Smooth muscle cell of the brain vasculature (primary cell): ENCODE results near the gene TOMM40L.
A peak's percentile ranks its signal among the peaks of the same experiment; 100 is the strongest.
"Not testable (repeated sequence)": the region's sequence is repeated elsewhere in the genome, so short reads cannot be mapped to it uniquely, and the experiment has no call there.

Experiments used
- DNase-seq: peaks from one replicate; pipeline ENCODE4 v3.0.0-alpha.2; 2012; ENCODE audit warnings: low read depth, low spot score

TOMM40L gene

DNA sequence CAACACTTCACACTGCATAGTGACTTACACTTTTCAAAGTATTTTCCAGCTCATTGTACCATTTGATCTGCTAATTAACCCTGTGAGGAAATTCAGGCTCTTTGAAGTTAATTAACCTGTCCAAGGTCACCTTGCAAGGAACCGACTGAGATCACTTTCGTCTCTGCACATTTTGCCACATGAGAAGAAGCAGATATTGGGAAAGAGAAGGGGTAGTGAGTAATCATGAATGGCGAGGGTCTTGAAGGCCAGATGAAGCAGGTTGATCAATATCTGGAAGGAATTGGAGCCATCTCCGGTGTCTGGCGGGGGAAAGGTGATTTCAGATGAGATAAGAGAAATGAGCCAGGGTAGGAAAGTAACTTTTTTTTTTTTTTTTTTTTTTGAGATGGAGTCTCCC is 5.9 kb upstream of the TOMM40L start:
- no peak for DNase-seq

DNA sequence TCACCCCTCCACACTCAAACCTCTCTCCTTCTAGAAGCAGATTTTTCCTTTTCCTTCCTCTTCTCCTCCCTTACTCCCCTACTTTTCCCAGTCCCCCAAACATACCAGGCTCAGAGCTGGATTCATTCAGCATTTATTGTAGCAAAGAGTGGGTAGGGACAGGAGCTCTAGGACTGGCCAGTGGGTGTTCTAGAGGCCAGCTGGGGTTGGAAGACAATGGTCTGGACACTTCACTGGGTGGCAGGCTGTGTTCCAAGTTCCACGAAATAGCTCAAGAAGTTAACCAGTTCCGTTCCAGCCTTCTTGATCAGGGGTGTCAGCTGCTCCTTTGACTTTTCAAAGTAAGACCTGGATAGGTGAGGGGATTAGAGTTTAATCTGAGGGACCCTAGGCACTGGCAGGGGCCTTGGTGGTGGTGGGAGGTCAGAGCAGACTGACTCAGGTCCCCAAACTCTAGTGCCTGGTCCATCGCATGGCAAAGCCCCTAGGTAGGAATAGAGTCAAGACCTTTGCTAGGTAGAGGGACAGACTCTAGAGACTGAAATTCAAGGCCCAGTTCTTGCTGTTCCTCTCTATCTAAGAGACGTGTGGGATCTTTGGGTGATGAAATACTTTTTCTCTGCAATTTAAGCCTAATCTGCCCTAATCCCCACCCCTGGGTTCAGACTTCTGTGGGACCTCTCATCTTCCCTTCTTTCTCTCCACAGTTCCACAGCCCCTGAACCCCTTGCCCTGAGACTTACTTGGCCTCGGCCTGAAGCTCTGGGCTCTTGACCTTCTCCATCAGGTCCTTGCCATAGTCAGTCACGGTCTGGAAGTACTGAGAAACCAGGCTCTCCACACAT is 3.5 kb upstream of the TOMM40L start:
- DNase-seq, result no peak

DNA sequence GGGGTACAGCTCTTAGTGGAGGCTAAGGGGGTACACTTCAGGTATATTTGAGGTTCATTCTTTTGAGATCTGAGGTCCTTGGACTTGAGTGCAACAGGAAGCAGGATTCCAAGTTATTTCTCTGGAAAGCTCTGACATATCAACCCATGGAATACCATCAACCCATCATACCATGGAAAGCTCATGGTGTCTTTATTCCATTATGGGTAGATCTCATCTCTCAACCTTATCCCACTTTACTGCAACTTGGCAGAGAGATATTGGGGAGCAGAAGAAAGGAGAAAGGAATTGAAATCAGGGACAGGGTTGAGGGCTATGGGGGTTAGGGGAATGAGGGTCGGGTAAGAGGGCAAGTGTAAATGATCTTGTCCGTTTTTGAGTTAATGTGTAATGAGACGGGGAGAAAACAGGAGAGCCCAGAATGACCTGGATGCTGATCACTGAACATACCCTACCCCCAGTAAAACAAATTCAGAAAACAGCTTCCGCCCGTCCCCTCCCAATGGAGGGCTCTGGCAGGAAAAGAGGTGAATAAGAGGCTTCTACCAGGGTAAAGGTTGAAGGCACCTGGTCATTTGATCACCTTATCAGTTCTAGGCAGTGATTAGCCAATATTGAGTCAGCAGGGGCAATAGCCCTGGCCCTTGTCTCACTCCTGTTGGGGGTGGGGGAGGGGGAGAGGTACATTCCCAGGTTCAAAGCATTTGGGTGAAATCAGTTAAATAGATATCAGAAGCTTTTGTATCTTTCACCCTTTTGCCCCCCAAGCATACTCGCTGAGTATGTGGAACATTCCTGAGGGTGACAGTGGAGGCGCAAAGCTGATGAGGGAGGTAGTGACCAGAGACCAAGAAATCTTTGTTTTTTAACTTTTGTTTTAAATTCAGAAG is 1.8 kb upstream of the TOMM40L start:
- no peak for DNase-seq

- DNase-seq, result not testable (repeated sequence)
Measured at GRCh38 chr1:161224695-161225087, 1.2 kb upstream of the TOMM40L start.

- DNase-seq, result no peak
Measured at GRCh38 chr1:161225178-161225533, 704 bp upstream of the TOMM40L start.

DNA sequence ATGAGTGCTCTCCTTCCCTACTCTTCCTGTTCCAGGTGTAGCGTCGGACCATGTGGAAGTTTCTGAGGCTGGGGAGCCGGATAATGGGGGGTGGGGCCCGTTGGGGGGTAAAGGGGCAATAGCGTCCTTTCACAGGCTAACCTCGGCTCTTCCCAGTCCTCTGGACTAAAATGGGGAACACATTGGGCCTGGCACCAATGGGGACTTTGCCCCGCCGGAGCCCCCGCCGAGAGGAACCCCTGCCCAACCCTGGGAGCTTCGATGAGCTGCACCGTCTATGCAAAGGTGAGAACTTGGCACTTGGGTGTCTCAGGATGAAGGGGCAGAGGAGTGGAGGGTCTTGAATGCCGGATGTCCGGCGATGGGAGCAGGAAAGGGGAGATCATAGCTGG is 456 bp downstream of the TOMM40L start:
- no peak for DNase-seq

DNA sequence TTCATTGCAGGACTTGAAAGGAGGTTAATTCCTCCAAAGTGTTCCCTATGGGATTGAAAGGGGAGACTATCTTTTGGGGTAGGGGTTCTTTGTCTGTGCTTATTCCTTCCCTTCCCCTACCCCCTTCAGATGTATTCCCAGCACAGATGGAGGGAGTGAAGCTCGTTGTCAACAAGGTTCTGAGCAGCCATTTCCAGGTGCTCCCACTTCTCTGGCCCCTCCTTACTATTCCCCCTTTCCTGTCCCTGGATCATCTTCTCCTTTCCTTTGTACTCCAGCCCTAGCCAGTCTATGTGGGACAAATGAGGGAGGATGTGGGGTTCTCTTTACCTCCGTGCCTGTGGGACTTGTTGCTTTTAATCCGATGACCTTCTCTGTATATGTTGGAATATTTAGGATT is 899 bp downstream of the TOMM40L start:
- no peak for DNase-seq

- DNase-seq, result peak; percentile 59
Measured at GRCh38 chr1:161227196-161227871, 1.5 kb downstream of the TOMM40L start.

- DNase-seq, result no peak
Measured at GRCh38 chr1:161228032-161228431, 2.2 kb downstream of the TOMM40L start.

DNA sequence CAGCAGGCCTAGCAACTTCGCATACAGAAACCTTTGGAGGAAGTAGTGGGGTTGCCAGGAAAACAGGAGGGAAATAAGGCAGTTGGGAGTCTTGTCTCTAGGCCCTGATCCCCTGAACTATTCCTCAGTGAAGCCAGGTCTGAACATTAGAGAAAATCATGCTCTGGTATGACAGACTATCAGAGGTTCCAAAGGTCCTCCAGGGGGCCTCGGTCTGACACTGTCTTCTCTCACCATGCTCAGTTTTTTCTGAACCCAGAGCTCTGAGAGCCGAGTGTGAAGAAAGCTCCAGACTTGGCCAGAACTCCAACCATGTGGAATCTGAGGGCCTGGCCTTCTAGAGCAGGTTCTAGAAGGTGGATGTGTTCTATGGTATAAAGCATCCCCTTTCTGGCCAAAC is 4.0 kb downstream of the TOMM40L start:
- no peak for DNase-seq

GRCh38 chr1:161230762-161231161 is 4.9 kb downstream of the TOMM40L start:
- DNase-seq, result no peak

DNA sequence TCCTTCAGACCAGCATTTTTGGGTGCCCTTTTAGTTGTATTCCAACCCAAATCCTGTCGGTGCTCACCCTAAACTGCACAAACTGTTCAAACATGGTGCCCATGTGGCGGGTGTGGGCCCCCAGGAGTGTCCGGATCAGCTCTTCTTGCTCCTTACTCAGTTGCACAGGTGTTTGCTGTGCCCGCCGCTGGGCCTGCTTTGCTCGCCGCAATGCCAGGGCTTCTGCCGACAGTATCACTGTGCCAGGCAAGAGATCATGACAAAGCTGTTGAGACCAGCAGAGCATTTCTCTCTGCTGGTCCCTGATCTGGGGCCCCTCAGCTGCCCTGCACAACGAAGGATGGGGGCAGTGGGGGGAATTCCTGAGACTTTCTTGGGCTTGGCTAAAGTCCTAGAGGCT is 7.2 kb downstream of the TOMM40L start:
- DNase-seq, result no peak

DNA sequence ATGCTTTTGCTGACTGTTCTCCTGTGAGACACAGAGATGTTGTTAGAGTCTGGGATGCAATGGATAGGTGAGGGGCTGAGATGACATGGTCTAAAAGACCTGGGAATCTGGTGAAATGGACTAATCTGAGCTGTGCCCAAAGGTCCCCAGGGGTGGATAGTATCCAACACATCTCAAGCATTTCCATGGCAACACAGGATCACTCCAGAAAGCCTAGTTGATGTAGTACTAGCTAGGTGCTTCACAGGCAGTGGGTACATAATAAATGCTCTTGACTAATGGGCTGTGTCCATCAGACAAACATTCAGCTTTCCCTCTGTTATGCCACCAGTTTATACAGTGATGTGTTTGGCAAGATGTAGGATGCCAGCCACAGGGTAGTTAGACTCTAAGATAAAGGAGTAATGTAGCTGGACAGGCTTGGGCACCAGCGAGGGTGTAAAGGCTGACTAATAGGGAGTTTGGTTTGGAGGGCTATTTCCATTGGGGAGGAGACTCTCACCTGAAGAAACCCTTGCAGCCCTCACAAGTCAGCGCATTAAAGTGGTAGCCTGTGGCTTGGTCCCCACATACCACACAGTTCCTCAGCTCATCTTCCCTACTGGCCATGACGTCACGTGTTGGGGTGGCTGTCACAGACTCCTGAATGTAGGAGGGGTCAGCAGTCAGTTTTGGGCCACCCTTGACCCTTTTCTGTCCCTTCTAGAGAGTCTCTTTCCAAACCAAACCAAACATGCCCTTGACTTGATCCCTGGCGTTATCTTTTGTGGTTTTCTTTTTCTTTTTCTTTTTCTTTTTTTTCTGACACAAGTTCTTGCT is 10.3 kb downstream of the TOMM40L start:
- DNase-seq, result no peak

DNA sequence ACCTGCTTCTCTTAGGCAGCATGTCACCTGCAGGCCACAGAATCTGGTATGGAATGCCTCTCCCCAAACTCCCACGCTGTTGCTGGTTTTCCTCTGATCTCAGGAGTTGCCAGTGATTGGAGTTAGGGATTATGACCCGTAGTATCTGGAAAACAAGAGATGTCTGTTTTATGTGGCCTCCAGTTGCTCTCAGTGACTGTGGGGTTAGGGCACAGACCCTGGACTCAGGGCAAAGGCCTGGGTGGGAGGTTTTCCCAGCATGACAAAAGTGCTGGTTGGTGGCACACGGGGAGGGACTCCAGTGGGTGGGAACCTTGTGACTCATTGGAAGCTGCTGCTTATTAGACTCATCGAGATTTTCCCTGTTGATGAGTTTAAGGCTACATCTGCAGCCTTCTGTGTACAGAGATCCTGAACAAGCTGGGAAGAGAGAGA is 12.2 kb downstream of the TOMM40L start, which contains the start of gene NR1I3:
NR1I3 (minus strand) TSS at position 165 of the 435 bp plus-strand sequence. CDS start 1,638 bp downstream, outside the sequence.
- DNase-seq, result no peak

GRCh38 chr1:161241682-161242081 is 15.8 kb downstream of the TOMM40L start:
- no peak for DNase-seq

- no peak for DNase-seq
Measured at GRCh38 chr1:161242313-161242712, 16.5 kb downstream of the TOMM40L start.

DNA sequence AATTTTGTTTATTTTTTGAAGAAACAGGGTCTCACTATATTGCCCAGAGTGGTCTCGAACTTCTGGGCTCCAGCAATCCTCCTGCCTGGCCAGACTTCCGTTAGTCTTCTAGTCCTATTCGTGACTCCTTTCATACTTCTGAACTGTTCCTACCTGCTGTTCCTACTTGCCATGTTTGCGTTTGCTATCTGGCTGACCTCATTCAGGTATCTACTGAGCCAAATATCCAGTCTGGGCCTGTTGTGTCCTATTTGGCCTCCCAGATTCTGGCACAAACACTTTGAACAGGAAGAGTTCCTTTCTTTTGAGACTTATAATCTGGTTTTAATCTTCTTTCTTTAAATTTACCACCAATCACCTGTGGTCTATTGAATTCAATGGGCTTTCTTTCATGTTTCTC is 19.0 kb downstream of the TOMM40L start:
- no peak for DNase-seq

DNA sequence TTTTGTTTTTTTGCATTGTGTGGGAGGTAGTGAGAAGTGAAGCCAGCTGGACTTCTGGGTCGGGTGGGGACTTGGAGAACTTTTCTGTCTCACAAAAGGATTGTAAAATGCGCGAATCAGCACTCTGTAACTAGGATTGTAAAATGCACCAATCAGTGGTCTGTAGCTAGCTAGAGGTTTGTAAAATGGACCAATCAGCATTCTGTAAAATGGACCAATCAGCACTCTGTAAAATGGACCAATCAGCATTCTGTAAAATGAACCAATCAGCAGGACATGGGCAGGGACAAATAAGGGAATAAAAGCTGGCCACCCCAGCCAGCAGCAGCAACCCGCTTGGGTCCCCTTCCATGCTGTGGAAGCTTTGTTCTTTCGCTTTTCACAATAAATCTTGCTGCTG is 24.2 kb downstream of the TOMM40L start:
- not testable (repeated sequence) for DNase-seq

GRCh38 chr1:161250829-161251228 is 25.0 kb downstream of the TOMM40L start:
- no peak for DNase-seq

DNA sequence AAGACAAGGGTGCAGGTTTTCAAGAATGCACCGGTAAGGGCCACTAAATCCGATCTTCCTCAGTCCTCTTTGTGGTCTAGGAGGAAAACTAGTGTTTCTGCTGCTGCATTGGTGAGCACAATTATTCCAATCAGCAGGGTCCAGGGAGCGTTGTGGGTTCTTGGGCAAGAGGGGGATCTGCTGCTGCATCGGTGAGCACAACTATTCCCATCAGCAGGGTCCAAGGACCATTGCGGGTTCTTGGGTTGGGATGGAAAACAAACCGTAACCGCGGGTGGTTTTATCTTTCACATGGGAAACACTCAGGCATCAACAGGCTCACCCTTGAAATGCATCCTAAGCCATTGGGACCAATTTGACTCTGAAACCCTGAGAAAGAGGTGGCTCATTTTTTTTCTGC is 25.7 kb downstream of the TOMM40L start:
- DNase-seq, result no peak

DNA sequence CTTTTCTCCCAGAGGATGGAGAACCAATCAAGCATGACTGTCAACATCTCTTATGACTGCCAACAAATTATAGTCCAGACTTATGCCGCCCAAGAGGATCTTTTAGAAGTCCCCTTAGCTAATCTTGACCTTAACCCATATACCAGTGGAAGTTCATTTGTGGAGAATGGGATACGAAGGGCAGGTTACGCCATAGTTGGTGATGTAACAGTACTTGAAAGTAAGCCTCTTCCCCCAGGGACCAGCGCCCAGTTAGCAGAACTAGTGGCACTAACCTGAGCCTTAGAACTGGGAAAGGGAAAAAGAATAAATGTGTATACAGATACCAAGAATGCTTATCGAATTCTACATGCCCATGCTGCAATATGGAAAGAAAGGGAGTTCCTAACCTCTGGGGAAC is 29.4 kb downstream of the TOMM40L start:
- DNase-seq, result not testable (repeated sequence)
